Measurements from ENCODE around the gene HEBP1. TPM values are rescaled to one million over a fixed set of nuclear protein-coding genes. Genes with fewer than 3 reads are reported as not detected.

Gene HEBP1
- total RNA-seq, 1 donor from 2014 or later = 83.3 TPM

DNA sequence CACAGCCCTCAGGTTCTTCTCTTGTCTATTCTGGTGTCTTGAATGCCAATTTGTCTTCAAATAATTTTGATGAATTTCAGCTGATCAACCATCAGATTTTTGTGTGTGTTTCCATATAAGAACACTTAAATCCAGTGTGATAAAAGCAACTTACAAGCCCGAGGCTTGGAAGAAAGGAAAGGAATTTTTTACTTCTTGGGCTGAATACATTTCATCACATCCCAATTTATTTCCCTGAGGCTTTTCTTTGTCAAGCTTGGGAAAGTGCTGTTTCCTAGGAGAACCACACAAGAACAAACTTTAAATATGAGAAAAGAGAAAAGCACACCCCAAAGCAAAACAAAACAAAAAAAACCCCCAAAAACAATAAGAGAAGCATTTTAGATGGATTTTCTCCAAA, 74.7 kb downstream of the HEBP1 start:
- Mint-ChIP-seq H3K27me3 (ENCODE audit: unreplicated experiment) (peaks cover 2% of the 10 kb centered on the region), H3K27ac (ENCODE audit: unreplicated experiment) (no peak overlapping the region), H3K9me3 (ENCODE audit: unreplicated experiment) (no peaks in the 10 kb centered on the region), H3K4me1 (ENCODE audit: unreplicated experiment) (no peaks in the 10 kb centered on the region), H3K4me3 (ENCODE audit: unreplicated experiment) (no peak overlapping the region), H3K36me3 (ENCODE audit: low read depth, unreplicated experiment) (no peaks in the 10 kb centered on the region)
- DNase-seq (ENCODE audit: low spot score) = no peak
- TF ChIP-seq, protein P1, sequence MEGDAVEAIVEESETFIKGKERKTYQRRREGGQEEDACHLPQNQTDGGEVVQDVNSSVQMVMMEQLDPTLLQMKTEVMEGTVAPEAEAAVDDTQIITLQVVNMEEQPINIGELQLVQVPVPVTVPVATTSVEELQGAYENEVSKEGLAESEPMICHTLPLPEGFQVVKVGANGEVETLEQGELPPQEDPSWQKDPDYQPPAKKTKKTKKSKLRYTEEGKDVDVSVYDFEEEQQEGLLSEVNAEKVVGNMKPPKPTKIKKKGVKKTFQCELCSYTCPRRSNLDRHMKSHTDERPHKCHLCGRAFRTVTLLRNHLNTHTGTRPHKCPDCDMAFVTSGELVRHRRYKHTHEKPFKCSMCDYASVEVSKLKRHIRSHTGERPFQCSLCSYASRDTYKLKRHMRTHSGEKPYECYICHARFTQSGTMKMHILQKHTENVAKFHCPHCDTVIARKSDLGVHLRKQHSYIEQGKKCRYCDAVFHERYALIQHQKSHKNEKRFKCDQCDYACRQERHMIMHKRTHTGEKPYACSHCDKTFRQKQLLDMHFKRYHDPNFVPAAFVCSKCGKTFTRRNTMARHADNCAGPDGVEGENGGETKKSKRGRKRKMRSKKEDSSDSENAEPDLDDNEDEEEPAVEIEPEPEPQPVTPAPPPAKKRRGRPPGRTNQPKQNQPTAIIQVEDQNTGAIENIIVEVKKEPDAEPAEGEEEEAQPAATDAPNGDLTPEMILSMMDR (IDR thresholded peaks at IDR 0.05; ENCODE audit: unreplicated experiment) = no peak

Other genes starting within 250 kb of the HEBP1 start
- 5.2 TPM for gene APOLD1, start 214.6 kb downstream of the HEBP1 start, total RNA-seq (ENCODE audit: unreplicated experiment)
- gene DDX47, start 186.9 kb downstream of the HEBP1 start, total RNA-seq (ENCODE audit: unreplicated experiment) = 45.1 TPM
- 3.4 TPM for gene GPRC5A, start 108.7 kb downstream of the HEBP1 start, total RNA-seq (ENCODE audit: unreplicated experiment)
- not detected for gene GPRC5D, start 48.1 kb downstream of the HEBP1 start, total RNA-seq (ENCODE audit: unreplicated experiment)
- 36.3 TPM for gene FAM234B, start 44.1 kb upstream of the HEBP1 start, total RNA-seq (ENCODE audit: unreplicated experiment)
- gene GSG1, start 103.4 kb upstream of the HEBP1 start, total RNA-seq (ENCODE audit: unreplicated experiment) = 0.46 TPM
- gene EMP1, start 196.5 kb upstream of the HEBP1 start, total RNA-seq (ENCODE audit: unreplicated experiment) = 273 TPM

Measured in endothelial cell (in vitro differentiated cells).